ENCODE results near the gene SIRPB2. TPM values are rescaled to one million over a fixed set of nuclear protein-coding genes. Genes with fewer than 3 reads are reported as not detected.
"Not testable (repeated sequence)": the region's sequence is repeated elsewhere in the genome, so short reads cannot be mapped to it uniquely, and the experiment has no call there.

SIRPB2 gene
- total RNA-seq, 2 donors from 2014 or later = 1.1 to 2.4 TPM

GRCh38 chr20:1503564-1504227 lies 12.5 kb upstream of the SIRPB2 start:
- ATAC-seq (peak; percentile 99), DNase-seq (peak; percentile 66 to 77)
- intact Hi-C loops (cut with DNase I, micrococcal nuclease) = no loop called here

GRCh38 chr20:1500496-1500895 lies 9.3 kb upstream of the SIRPB2 start:
- DNase-seq (no peak), ATAC-seq (no peak)
- intact Hi-C loops (cut with DNase I, micrococcal nuclease) = no loop called here

- DNase-seq (no peak), ATAC-seq (no peak)
- intact Hi-C loops (cut with DNase I, micrococcal nuclease) = no loop called here
Measured at GRCh38 chr20:1499528-1500420, 8.6 kb upstream of the SIRPB2 start.

GRCh38 chr20:1497371-1497770 lies 6.2 kb upstream of the SIRPB2 start:
- intact Hi-C loops (cut with DNase I, micrococcal nuclease); ATAC-seq; DNase-seq: not testable (repeated sequence)

GRCh38 chr20:1496930-1497329 lies 5.7 kb upstream of the SIRPB2 start:
- ATAC-seq = no peak
- DNase-seq = no peak
- intact Hi-C loops (cut with DNase I, micrococcal nuclease) = no loop called here

GRCh38 chr20:1494436-1494835 lies 3.2 kb upstream of the SIRPB2 start:
- DNase-seq (no peak), ATAC-seq (no peak)
- intact Hi-C loops (cut with DNase I, micrococcal nuclease) = no loop called here

GRCh38 chr20:1493536-1493935 lies 2.3 kb upstream of the SIRPB2 start:
- intact Hi-C loops (cut with DNase I, micrococcal nuclease) = no loop called here
- DNase-seq = no peak
- no peak for ATAC-seq

GRCh38 chr20:1491860-1492642 lies 831 bp upstream of the SIRPB2 start:
- no peak for DNase-seq
- intact Hi-C loops (cut with DNase I, micrococcal nuclease) = no loop called here
- no peak for ATAC-seq

GRCh38 chr20:1490643-1491195 lies 501 bp downstream of the SIRPB2 start:
- intact Hi-C loops (cut with DNase I, micrococcal nuclease) = no loop called here
- DNase-seq (no peak), ATAC-seq (no peak)

- ATAC-seq (no peak), DNase-seq (no peak)
- intact Hi-C loops (cut with DNase I, micrococcal nuclease) = no loop called here
Measured at GRCh38 chr20:1489764-1490436, 1.3 kb downstream of the SIRPB2 start.

GRCh38 chr20:1489325-1489724 lies 1.9 kb downstream of the SIRPB2 start:
- ATAC-seq = no peak
- intact Hi-C loops (cut with DNase I, micrococcal nuclease) = no loop called here

GRCh38 chr20:1486566-1486965 lies 4.7 kb downstream of the SIRPB2 start:
- intact Hi-C loops (cut with DNase I, micrococcal nuclease) = no loop called here
- no peak for DNase-seq
- ATAC-seq = no peak

More at GRCh38 chr20:1489325-1489724, 1.9 kb downstream of the SIRPB2 start:
- no peak for DNase-seq

GRCh38 chr20:1484438-1485116 lies 6.6 kb downstream of the SIRPB2 start:
- ATAC-seq = no peak
- intact Hi-C loops (cut with DNase I, micrococcal nuclease) = no loop called here
- no peak for DNase-seq

- ATAC-seq (peak; percentile 32), DNase-seq (no peak)
- intact Hi-C loops (cut with DNase I, micrococcal nuclease) = no loop called here
Measured at GRCh38 chr20:1479831-1480595, 11.2 kb downstream of the SIRPB2 start.

GRCh38 chr20:1478566-1478965 lies 12.7 kb downstream of the SIRPB2 start:
- intact Hi-C loops (cut with DNase I, micrococcal nuclease) = no loop called here
- DNase-seq (no peak), ATAC-seq (no peak)

- no peak for DNase-seq
- intact Hi-C loops (cut with DNase I, micrococcal nuclease) = no loop called here
- ATAC-seq = no peak
Measured at GRCh38 chr20:1477896-1478490, 13.2 kb downstream of the SIRPB2 start.

All from left colon (tissue), 2 donors.